ENCODE results near the gene ADAP2.
"Not testable (repeated sequence)": the region's sequence is repeated elsewhere in the genome, so short reads cannot be mapped to it uniquely, and the experiment has no call there.

Gene ADAP2

DNA sequence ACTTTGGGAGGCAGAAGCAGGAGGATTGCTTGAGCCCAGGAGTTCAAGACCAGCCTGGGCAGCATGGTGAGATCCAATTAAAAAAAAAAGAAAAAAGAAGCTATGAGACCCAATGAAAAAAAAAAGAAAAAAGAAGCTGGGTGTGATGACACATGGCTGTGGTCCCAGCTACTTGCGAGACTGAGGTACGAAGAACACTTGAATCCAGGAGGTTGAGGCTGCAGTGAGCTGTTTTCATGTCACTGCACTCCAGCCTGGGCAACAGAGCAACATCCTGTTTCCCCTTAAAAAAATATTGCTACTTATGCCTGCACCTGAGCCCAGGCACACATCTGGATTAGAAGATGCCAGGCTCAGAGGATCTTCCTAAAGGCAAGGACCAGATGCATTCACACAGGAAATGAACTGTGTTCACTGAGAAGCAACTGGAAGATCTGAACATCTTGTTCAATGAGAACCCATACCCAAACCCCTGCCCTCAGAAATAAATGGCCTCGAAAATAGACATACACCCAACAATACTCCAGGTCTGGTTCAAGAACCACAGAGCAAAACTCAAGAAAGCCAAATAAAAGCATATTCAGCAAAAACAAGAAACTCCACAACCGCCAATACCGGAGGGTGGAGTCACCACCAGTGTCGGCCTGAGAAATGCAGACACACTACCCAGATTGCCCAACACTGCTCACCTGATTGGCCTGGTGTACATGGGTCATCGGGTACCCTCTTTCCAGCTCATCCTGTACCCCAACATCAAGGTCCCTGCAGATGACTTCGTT, 53.5 kb downstream of the ADAP2 start:
- DNase-seq, result no peak

DNA sequence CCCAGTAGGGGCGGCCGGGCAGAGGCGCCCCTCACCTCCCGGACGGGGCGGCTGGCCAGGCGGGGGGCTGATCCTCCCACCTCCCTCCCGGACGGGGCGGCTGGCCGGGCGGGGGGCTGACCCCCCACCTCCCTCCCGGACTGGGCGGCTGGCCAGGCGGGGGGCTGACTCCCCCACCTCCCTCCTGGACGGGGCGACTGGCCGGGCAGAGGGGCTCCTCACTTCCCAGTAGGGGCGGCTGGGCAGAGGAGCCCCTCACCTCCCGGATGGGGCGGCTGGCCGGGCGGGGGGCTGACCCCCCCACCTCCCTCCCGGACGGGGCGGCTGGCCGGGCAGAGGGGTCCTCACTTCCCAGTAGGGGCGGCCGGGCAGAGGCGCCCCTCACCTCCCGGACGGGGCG, 58.2 kb downstream of the ADAP2 start:
- not testable (repeated sequence) for DNase-seq

GRCh38 chr17:30981531-30982519, 60.1 kb downstream of the ADAP2 start:
- no peak for DNase-seq

- DNase-seq, result no peak
Measured at GRCh38 chr17:30982855-30983254, 61.1 kb downstream of the ADAP2 start.

- DNase-seq, result no peak
Measured at GRCh38 chr17:30990458-30990857, 68.7 kb downstream of the ADAP2 start.

- DNase-seq, result no peak
Measured at GRCh38 chr17:30992551-30992950, 70.8 kb downstream of the ADAP2 start.

GRCh38 chr17:30995347-30995746, 73.6 kb downstream of the ADAP2 start:
- DNase-seq, result no peak

DNA sequence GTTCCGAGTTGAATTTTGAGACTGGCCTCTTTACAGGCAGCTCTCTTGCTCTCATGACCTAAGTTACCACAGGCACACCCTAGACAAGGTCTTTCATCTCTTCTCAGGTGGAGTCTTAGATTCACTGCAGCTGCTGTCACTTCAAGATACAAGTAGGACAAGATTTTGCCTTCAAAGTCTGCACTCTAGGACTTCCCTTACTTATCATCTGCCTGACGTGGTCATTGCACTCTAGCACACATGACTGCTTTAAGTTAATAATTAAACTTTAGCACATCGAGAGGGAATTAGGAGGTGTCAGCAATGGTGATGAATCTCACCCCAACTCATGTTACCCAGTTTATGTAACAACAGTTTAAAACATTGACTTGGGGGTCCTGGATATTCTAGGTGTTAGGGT, 74.7 kb downstream of the ADAP2 start:
- no peak for DNase-seq

GRCh38 chr17:30997270-30997669, 75.5 kb downstream of the ADAP2 start:
- DNase-seq, result no peak

GRCh38 chr17:30997842-30998241, 76.1 kb downstream of the ADAP2 start:
- no peak for DNase-seq

GRCh38 chr17:31002047-31002446, 80.3 kb downstream of the ADAP2 start:
- no peak for DNase-seq

DNA sequence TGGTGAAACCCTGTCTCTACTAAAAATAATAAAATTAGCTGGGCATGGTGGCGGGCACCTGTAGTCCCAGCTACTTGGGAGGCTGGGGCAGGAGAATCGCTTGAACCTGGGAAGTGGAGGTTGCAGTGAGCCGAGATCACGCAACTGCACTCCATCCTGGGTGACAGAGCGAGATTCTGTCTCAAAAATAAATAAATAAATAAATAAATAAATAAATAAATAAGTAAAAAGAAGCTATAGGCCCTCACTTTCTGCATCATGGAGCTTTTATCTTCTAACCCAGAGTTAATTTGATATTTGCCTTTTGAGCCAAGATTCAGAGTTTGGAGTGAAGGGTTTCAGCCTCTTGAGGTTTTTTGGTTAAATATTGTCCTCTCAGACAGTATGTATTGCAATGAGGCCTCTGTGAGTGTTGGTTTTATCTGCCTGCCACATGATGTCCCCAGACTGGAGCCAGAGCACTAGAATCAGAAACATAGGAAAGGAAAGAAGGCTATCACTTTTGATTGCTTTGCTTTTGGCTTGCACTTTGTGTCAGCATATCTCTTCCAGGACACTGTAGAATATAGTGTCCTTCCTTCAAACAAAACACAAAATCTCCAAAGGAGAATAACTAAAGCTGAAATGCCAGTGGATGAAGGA, 81.6 kb downstream of the ADAP2 start:
- no peak for DNase-seq

- DNase-seq, result no peak
Measured at GRCh38 chr17:31004160-31004559, 82.4 kb downstream of the ADAP2 start.

DNA sequence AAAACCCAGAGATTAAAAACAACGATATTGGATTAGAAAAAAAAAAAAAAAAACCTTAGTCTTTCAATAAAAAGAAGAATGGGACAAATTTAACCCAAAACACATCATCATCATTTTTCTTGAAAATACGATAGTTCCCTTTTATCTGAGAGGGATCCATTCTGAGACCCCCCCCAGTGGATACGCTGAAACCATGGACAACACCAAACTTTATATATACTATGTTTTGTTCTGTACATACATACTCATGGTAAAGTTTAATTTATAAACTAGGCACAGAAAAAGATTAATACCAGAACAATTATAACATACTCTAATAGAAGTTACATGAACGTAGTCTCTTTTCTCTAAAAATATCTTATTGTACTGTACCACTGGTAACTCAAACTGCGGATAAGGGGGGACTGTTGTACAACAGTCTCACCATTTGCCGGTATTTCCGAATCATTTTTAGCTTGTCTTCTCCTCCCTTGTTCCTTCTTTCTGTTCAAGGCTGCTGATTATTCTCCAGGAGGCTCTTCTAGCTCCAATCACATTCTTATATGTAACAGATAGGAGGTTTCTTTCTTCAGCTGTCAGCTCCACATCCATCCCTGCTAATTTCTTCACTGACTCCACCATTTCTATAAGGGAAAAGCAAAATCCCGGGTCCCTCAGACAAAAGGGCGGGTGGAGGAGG, 86.1 kb downstream of the ADAP2 start:
- no peak for DNase-seq

- DNase-seq, result no peak
Measured at GRCh38 chr17:31008374-31009041, 86.8 kb downstream of the ADAP2 start.

Data from AML-193 (cell line).